Measurements from ENCODE around the gene UNK. TPM values are rescaled to one million over a fixed set of nuclear protein-coding genes. Genes with fewer than 3 reads are reported as not detected.
A peak's percentile ranks its signal among the peaks of the same experiment; 100 is the strongest.

Gene UNK
- total and polyA plus RNA-seq, 2 of the 13 experiments (the other 11 are each of a cell fraction or from before 2014, with no cell fraction given), result 31.6 to 33.0 TPM

DNA sequence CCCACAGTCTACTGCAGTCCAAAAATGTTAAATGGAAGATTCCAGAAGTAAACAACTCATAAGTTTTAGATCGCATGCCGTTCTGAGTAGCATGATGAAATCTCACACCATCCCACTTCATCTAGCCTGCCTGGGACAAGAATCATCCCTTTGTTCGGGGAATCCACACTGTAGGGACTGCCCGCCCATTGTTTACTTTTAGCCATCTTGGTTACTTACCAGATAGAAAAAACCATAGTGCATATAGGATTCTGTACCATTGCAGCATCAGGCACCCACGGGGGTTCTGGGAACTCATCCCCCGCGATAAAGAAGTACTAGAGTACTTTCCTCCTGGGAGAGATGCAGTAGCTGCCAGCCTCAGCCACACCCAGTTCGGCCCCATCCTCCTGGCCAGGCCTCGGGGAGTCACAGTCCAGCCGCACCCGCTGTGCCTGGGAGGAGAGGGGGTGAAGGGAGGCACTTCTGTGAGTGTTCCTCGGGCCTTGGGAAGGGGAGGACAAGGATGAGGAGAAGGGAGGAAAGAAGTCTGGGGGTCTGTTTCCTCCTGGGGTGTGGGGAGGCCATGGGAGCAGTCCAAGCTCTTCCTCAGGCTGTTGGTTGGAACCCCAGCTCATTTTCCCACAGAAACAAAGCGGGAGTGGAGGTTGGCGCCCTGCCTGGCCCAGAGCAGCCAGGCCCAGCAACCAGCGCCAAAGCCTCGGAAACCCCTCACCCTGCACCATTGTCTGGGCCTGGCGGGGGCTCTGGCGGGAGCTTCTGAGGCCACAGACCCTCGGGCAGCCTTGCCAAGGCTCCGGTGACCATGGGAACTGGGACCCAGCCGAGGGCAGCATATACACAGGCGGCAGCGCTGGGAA, 84.9 kb downstream of the UNK start (continued):
- TF ChIP-seq NR2F6 (IDR thresholded peaks at IDR 0.05) (peak; percentile 42; the same call in 1 of the 2 replicates), NR2F6 (CRISPR knock-in tag; IDR thresholded peaks at IDR 0.05) (peak; percentile 68), PCBP2 (optimal IDR thresholded peaks at IDR 0.05; ENCODE audit: low read depth, low read length, poor library complexity, severe bottlenecking) (peak; percentile 63), FOXA1 (IDR thresholded peaks at IDR 0.05) (peak; percentile 73; the same call in 1 of the 2 replicates), FOXA1 (CRISPR knock-in tag; IDR thresholded peaks at IDR 0.05) (peak; percentile 95), KLF6 (CRISPR knock-in tag; IDR thresholded peaks at IDR 0.05) (peak; percentile 93), ZNF251 (CRISPR knock-in tag; IDR thresholded peaks at IDR 0.05) (peak; percentile 87; the same call in 1 of the 2 replicates), RARG (CRISPR knock-in tag; IDR thresholded peaks at IDR 0.05; ENCODE audit: low read depth) (0 out of 2 replicates have a peak, but pooled peaks have one; percentile 62), SMC3 (IDR thresholded peaks at IDR 0.05; ENCODE audit: low read length) (peak; percentile 3; the same call in 1 of the 2 replicates), MEIS1 (CRISPR knock-in tag; IDR thresholded peaks at IDR 0.05; ENCODE audit: borderline replicate concordance) (0 out of 2 replicates have a peak, but pooled peaks have one; percentile 29), AHR (CRISPR knock-in tag; IDR thresholded peaks at IDR 0.05) (0 out of 2 replicates have a peak, but pooled peaks have one; percentile 14), PRPF4 (IDR thresholded peaks at IDR 0.05; ENCODE audit: low read depth, low read length, poor library complexity, severe bottlenecking) (no peak), ZNF329 (CRISPR knock-in tag; IDR thresholded peaks at IDR 0.05; ENCODE audit: low read depth) (no peak), ZNF292 (CRISPR knock-in tag; IDR thresholded peaks at IDR 0.05; ENCODE audit: borderline replicate concordance, low read depth) (no peak), ZNF773 (CRISPR knock-in tag; IDR thresholded peaks at IDR 0.05; ENCODE audit: borderline replicate concordance) (peak; percentile 86; the same call in 1 of the 2 replicates), ZNF562 (CRISPR knock-in tag; IDR thresholded peaks at IDR 0.05; ENCODE audit: borderline replicate concordance) (no peak), CCDC6 (CRISPR knock-in tag; IDR thresholded peaks at IDR 0.05) (peak; percentile 94), KDM2A (CRISPR knock-in tag; IDR thresholded peaks at IDR 0.05; ENCODE audit: borderline replicate concordance, low read depth) (peak; percentile 17)
- TF ChIP-seq, protein P1, sequence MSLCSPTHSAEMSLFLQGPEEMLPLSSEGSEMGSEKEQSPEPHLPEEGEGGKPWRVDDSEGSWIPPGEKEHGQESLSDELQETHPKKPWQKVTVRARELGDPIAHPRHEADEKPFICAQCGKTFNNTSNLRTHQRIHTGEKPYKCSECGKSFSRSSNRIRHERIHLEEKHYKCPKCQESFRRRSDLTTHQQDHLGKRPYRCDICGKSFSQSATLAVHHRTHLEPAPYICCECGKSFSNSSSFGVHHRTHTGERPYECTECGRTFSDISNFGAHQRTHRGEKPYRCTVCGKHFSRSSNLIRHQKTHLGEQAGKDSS (CRISPR knock-in tag; IDR thresholded peaks at IDR 0.05; ENCODE audit: borderline replicate concordance, low read depth), result peak; percentile 85; the same call in 1 of the 2 replicates
- TF ChIP-seq, protein P2, sequence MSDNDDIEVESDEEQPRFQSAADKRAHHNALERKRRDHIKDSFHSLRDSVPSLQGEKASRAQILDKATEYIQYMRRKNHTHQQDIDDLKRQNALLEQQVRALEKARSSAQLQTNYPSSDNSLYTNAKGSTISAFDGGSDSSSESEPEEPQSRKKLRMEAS (IDR thresholded peaks at IDR 0.05), result peak; percentile 59
- TF ChIP-seq, protein P3, sequence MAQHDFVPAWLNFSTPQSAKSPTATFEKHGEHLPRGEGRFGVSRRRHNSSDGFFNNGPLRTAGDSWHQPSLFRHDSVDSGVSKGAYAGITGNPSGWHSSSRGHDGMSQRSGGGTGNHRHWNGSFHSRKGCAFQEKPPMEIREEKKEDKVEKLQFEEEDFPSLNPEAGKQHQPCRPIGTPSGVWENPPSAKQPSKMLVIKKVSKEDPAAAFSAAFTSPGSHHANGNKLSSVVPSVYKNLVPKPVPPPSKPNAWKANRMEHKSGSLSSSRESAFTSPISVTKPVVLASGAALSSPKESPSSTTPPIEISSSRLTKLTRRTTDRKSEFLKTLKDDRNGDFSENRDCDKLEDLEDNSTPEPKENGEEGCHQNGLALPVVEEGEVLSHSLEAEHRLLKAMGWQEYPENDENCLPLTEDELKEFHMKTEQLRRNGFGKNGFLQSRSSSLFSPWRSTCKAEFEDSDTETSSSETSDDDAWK (CRISPR knock-in tag; IDR thresholded peaks at IDR 0.05), result no peak
- TF ChIP-seq, protein P4, sequence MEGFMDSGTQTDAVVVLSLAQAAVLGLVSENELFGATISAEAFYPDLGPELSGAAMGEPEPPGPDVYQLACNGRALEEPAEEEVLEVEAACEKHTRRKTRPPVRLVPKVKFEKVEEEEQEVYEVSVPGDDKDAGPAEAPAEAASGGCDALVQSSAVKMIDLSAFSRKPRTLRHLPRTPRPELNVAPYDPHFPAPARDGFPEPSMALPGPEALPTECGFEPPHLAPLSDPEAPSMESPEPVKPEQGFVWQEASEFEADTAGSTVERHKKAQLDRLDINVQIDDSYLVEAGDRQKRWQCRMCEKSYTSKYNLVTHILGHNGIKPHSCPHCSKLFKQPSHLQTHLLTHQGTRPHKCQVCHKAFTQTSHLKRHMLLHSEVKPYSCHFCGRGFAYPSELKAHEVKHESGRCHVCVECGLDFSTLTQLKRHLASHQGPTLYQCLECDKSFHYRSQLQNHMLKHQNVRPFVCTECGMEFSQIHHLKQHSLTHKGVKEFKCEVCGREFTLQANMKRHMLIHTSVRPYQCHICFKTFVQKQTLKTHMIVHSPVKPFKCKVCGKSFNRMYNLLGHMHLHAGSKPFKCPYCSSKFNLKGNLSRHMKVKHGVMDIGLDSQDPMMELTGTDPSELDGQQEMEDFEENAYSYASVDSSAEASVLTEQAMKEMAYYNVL (CRISPR knock-in tag; IDR thresholded peaks at IDR 0.05; ENCODE audit: borderline replicate concordance), result no peak
- TF ChIP-seq, protein P5, sequence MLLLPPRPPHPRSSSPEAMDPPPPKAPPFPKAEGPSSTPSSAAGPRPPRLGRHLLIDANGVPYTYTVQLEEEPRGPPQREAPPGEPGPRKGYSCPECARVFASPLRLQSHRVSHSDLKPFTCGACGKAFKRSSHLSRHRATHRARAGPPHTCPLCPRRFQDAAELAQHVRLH (CRISPR knock-in tag; IDR thresholded peaks at IDR 0.05; ENCODE audit: borderline replicate concordance, low read depth), result peak; percentile 44; the same call in 1 of the 2 replicates
- TF ChIP-seq, protein P6, sequence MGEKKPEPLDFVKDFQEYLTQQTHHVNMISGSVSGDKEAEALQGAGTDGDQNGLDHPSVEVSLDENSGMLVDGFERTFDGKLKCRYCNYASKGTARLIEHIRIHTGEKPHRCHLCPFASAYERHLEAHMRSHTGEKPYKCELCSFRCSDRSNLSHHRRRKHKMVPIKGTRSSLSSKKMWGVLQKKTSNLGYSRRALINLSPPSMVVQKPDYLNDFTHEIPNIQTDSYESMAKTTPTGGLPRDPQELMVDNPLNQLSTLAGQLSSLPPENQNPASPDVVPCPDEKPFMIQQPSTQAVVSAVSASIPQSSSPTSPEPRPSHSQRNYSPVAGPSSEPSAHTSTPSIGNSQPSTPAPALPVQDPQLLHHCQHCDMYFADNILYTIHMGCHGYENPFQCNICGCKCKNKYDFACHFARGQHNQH (CRISPR knock-in tag; IDR thresholded peaks at IDR 0.05), result peak; percentile 78

All from HepG2 (cell line).